ENCODE data around the gene SLC22A23. TPM values are rescaled to one million over a fixed set of nuclear protein-coding genes. Genes with fewer than 3 reads are reported as not detected.

SLC22A23 gene
- total RNA-seq, 4 donors from 2014 or later, result 8.3 to 22.5 (median 12.8) TPM

DNA sequence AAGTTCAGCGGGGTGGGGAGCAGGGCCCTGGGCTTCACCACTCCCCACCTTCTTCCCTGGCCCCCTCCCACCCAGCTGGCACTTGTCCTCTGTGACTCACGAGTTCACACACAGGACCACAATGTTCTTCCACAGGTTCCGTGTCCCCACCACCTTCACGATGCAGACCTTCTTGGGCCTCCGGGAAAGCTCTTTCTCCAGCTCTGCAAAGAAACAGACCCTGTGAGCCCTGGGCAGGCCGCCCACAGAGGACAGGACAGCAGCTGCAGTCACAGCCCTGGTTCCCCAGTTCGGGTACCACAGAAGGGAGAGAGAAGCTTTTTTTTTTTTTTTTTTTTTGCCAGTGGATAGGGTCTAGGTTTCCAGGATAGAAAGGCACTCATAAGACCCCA, 167.2 kb downstream of the SLC22A23 start:
- no peak for ATAC-seq (ENCODE audit: low FRiP score)
- DNase-seq (ENCODE audit: low spot score), result no peak
- TF ChIP-seq, protein P1, sequence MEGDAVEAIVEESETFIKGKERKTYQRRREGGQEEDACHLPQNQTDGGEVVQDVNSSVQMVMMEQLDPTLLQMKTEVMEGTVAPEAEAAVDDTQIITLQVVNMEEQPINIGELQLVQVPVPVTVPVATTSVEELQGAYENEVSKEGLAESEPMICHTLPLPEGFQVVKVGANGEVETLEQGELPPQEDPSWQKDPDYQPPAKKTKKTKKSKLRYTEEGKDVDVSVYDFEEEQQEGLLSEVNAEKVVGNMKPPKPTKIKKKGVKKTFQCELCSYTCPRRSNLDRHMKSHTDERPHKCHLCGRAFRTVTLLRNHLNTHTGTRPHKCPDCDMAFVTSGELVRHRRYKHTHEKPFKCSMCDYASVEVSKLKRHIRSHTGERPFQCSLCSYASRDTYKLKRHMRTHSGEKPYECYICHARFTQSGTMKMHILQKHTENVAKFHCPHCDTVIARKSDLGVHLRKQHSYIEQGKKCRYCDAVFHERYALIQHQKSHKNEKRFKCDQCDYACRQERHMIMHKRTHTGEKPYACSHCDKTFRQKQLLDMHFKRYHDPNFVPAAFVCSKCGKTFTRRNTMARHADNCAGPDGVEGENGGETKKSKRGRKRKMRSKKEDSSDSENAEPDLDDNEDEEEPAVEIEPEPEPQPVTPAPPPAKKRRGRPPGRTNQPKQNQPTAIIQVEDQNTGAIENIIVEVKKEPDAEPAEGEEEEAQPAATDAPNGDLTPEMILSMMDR (IDR thresholded peaks at IDR 0.05), result no peak

DNA sequence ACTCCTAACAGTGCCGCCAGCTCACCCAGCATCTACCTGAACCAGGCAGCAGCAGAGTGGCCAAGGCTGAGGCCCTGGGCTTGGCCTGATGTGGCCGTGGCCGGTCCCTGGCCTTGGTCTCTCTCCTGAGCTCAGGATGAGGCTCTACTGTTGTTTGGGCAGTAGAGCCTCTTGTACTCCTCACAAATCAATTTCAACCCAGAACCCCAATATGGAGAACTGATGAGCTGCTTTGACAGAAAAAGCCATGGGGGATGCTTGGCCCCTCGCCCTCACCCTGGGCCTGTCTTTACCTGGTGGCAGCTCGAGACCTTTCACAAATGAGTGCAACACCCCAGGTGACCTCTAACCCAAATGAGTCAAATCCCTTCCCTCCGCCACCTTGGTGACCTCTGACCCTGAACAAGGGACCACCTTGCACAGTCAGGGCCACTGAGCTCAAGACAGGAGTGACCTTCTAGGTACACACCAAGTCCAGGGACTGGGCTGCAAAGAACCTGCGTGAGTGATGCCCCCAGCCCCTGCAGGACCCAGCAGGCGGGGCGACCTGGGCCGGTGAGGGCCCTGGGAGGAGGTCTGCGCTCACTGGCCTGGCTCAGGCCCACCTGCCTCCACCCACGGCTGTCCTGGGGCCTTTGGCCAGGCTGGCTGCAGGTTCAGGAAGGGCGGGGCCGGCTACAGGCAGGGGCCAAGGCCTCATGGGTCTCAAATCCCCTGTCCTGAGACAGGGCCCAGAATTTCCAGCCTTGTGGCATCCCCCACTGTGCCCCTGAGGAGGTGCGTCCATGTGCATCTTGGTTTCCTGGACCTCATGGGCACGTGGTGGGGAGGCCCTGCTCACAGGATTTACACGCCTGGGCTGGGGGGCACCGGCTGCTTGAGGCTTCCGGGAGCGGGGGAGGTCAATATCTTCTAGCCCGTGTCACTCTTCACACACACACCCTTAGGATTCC, 167.9 kb downstream of the SLC22A23 start:
- DNase-seq (ENCODE audit: low spot score) (no peak), ATAC-seq (ENCODE audit: low FRiP score) (no peak)
- TF ChIP-seq, protein P1 (IDR thresholded peaks at IDR 0.05), result no peak

DNA sequence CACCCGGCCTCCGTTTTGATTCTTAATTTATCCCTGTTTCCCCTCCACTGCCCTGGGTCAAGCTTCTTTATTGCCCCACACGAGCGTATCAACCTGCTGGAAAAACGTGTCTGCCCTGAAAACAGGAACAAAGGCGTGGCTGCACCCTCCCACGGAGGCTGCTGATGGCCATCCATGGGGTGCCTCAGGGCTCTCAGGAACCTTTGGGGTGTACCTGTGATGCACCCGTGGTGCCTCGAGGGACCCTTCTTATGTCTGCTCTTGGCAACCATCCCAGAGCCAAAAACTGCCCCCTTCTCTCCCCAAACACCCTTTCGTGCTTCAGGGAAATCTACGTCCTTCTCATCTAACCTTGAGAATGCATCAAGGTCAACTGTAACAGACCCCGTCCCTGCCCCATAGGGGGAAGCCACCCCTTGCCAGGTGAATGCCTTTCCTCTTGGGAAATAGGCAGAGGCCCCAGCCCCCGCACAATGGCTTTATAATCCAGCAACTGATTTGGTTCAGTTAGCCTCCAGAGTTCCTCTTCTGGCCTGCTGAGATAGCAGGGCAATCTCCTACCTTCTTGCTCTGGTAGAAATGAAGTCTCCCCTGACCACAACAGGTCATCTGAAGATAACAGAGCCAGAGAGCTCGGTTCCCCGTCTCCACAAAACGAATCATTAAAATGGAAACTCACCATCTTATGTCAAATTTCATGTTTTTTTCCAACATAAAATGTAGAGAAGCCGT, 168.7 kb downstream of the SLC22A23 start:
- TF ChIP-seq, protein P1 (IDR thresholded peaks at IDR 0.05), result no peak
- ATAC-seq (ENCODE audit: low FRiP score) (no peak), DNase-seq (ENCODE audit: low spot score) (no peak)

DNA sequence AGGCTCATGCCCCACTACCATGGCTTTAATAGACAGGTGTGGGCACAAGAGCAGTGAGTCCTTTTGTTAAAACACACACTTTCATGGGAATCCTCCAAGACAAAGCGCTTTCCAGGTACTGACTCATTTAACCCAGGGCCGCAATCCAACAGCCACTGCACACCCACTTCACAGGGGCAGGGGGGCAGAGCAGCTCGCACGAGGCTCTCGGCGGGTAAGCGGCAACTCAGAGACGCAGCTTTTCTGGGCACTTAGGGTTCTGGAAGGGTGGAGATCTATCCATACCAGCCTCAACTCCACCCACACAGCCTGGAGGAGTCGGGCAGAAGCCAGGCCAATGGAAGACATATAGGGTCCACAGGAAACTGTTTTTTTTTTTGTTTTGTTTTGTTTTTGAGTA, 169.5 kb downstream of the SLC22A23 start:
- DNase-seq (ENCODE audit: low spot score), result no peak
- ATAC-seq (ENCODE audit: low FRiP score), result no peak
- TF ChIP-seq, protein P1 (IDR thresholded peaks at IDR 0.05), result no peak

DNA sequence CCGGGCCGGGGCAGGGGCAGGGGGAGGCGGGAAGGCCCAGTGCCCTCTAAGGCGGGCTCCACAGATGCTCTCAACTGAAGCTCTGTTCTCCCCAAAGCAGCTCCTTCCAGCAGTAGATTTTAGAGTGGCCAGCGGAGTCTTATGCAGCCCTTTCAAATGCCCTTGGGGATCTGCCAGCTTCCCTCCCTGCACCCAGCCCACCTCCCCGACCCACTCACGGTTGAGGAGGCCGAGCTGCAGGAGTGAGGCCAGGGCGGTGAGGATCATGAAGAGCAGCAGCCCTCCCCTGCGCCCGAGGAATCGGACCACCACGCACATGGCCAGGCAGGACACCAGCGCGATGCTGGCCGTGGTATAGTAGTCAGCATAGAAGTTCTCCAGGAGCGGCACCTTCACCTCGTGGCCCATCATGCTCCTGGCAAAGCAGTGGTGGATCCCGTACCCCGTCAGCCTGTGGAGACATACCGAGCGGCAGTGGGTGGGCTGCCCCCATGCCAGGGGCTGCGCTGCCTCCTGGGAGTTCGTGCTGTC, 170.1 kb downstream of the SLC22A23 start:
- ATAC-seq (ENCODE audit: low FRiP score), result no peak
- no peak for DNase-seq (ENCODE audit: low spot score)
- TF ChIP-seq, protein P1 (IDR thresholded peaks at IDR 0.05), result no peak

DNA sequence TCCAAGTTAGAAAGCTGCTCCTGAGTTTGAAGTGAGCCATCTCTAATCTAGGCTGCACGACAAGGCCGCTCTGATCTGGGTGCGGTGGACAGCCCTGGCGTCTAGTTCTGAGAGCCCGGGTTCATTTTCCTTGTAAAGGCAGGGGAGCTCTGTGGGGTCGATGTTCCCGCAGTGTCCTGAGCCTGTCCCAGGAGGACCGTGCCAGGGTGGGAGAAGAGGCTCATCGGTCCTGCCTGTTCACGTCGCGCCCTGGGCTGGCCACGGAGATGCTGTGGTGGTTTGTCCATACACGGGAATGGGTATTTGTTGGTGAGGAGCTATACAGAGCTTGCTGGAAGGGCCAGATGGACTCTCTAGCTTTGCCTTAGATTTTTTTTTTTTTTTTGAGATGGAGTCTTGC, 171.1 kb downstream of the SLC22A23 start:
- TF ChIP-seq, protein P1 (IDR thresholded peaks at IDR 0.05), result no peak
- no peak for DNase-seq (ENCODE audit: low spot score)
- ATAC-seq (ENCODE audit: low FRiP score), result no peak

Data from omental fat pad (tissue), 4 donors.